ENCODE results near the gene PARD3B. TPM values are rescaled to one million over a fixed set of nuclear protein-coding genes. Genes with fewer than 3 reads are reported as not detected.

Gene PARD3B
- total and polyA plus RNA-seq, 7 donors, result 0.42 to 6.0 (median 4.8) TPM

- Histone ChIP-seq H3K27ac (no peak overlapping the region), H3K27me3 (ENCODE audit: insufficient read depth in 3 of 3, low read length in 2 of 3) (no peaks in the 10 kb centered on the region), H3K4me3 (no peak overlapping the region), H3K36me3 (ENCODE audit: insufficient read depth in 1 of 2, low read depth in 1 of 2) (no peaks in the 10 kb centered on the region), H3K9me3 (no peaks in the 10 kb centered on the region), H3K4me1 (no peaks in the 10 kb centered on the region)
- no peak for TF ChIP-seq CTCF (IDR thresholded peaks at IDR 0.05)
- WGBS, 3 donors, result 87 to 91% (median 87%) methylated on average over 6 of the region's 6 CpGs
- no peak for ATAC-seq
- DNase-seq, result no peak
- intact Hi-C loops (cut with DNase I), result no loop called here
Observed at GRCh38 chr2:205570648-205571047, 1025.4 kb downstream of the PARD3B start.

DNA sequence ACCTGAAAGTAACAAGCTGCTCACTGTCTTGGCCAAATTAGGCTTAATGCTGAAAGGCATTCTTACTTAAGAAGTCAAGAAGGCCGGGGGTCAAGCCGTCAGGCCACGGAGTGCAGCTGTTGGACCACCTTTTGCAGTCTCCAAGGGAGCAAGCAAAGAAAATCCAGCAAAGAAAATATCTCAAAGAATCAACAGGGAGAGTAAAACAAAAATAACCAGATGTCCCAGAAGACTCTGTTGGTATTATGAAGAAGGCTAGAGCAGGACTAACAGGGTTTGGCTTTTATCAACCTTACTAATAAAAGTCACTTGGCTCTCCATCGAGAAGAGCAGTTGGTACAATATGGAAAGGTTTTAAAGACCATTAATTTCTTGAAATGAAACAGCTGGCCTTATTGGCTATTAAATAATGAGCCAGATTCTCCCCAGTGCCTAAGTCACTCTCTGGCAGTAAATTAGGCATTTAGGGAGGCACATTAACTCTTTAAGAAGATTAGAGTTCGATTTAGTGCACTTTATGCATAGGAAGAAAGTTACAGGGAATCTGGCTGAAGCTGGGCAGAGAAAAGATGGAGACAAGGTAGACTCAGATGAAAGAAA is 1026.2 kb downstream of the PARD3B start:
- no peak for TF ChIP-seq CTCF (IDR thresholded peaks at IDR 0.05)
- intact Hi-C loops (cut with DNase I), result no loop called here
- no peak for ATAC-seq
- Histone ChIP-seq H3K9me3 (no peaks in the 10 kb centered on the region), H3K4me1 (no peaks in the 10 kb centered on the region), H3K27me3 (ENCODE audit: insufficient read depth in 3 of 3, low read length in 2 of 3) (no peaks in the 10 kb centered on the region), H3K4me3 (no peak overlapping the region), H3K27ac (no peak overlapping the region), H3K36me3 (ENCODE audit: insufficient read depth in 1 of 2, low read depth in 1 of 2) (no peaks in the 10 kb centered on the region)
- WGBS, 3 donors, result 33 to 46% (median 41%) methylated on average over 5 of the region's 5 CpGs
- no peak for DNase-seq

DNA sequence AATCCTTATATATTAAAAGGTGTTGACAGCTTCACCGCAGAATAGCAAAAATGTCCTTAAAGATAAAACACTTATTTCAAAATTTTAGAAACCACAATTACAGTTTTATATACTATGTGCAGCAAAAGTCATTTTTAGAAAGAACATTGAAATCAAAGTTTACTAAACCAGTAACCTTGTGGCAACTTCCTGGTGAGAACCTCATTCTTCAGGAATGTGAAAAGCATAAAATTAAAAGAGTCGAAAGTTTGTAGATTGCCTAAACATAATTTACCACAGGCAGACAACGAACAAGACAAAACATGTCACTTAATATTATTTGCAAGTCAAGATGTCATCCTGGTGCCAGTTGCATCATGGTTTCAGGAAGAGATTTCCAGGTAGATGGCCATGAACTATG is 1028.7 kb downstream of the PARD3B start:
- TF ChIP-seq CTCF (IDR thresholded peaks at IDR 0.05), result no peak
- H3K36me3 ChIP-seq (ENCODE audit: insufficient read depth in 1 of 2, low read depth in 1 of 2), result no peaks in the 10 kb centered on the region
- H3K27me3 ChIP-seq (ENCODE audit: insufficient read depth in 3 of 3, low read length in 2 of 3), result no peaks in the 10 kb centered on the region
- intact Hi-C loops (cut with DNase I), result no loop called here
- H3K27ac ChIP-seq, result no peak overlapping the region
- 72 to 88% (median 79%) methylated on average over 3 of the region's 3 CpGs for WGBS, 3 donors
- DNase-seq (no peak), ATAC-seq (no peak)
- no peaks in the 10 kb centered on the region for H3K9me3 ChIP-seq
- H3K4me1 ChIP-seq, result no peaks in the 10 kb centered on the region
- no peak overlapping the region for H3K4me3 ChIP-seq

DNA sequence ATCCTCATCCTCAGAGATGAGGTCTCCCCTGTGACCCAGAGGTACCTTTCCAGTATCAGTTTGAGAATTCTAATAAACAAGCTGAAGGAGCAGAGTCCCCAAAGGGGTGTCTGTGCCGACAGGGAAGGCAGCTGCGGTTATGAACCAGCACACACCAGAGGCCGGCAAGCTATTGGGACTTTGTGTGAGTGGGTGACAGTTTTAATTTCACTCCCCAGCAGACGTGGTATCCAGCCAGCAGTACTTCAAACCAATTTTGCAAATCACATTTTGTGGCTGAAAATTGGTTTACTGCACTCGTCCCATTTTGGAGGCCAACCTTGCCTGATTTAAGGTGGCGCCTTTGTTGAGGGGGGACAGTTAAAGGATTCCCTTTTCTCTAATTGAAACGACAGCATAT is 1034.1 kb downstream of the PARD3B start:
- Histone ChIP-seq H3K27ac (no peak overlapping the region), H3K27me3 (ENCODE audit: insufficient read depth in 3 of 3, low read length in 2 of 3) (no peaks in the 10 kb centered on the region), H3K36me3 (ENCODE audit: insufficient read depth in 1 of 2, low read depth in 1 of 2) (no peaks in the 10 kb centered on the region), H3K4me3 (no peak overlapping the region), H3K4me1 (no peaks in the 10 kb centered on the region), H3K9me3 (no peaks in the 10 kb centered on the region)
- intact Hi-C loops (cut with DNase I), result no loop called here
- no peak for ATAC-seq
- WGBS, 3 donors, result 62 to 69% (median 66%) methylated on average over 7 of the region's 7 CpGs
- no peak for DNase-seq
- TF ChIP-seq CTCF (IDR thresholded peaks at IDR 0.05), result no peak
